Upper lobe of left lung (tissue), 6 donors: Measurements from ENCODE around the gene CABLES2. TPM values are rescaled to one million over a fixed set of nuclear protein-coding genes. Genes with fewer than 3 reads are reported as not detected.
A peak's percentile ranks its signal among the peaks of the same experiment; 100 is the strongest.
"Not testable (repeated sequence)": the region's sequence is repeated elsewhere in the genome, so short reads cannot be mapped to it uniquely, and the experiment has no call there.

Source experiments
- ATAC-seq, 2 donors: fragments of 200-7000 bp; cut with Tn5 transposase; one replicate each; pipeline ENCODE4 v1.9.1; 2022; ENCODE audit warnings: mild to moderate bottlenecking in 2 of 2, moderate library complexity in 2 of 2; ENCODE audit not compliant: low FRiP score in 2 of 2
- DNase-seq, 2 donors: peaks; one replicate each; pipeline ENCODE4 v3.0.0-alpha.2; 2019 to 2020
- H3K27ac ChIP-seq, 4 donors: fragments of 200-600 bp; sonication (generic); one replicate each; pipeline ENCODE4 v1.5.1; 2016 to 2019
- H3K27me3 ChIP-seq, 4 donors: fragments of 200-600 bp; sonication (generic); one replicate each; pipeline ENCODE4 v1.5.1; 2017 to 2019
- H3K36me3 ChIP-seq, 4 donors: fragments of 200-600 bp; sonication (generic); one replicate each; pipeline ENCODE4 v1.5.1; 2016 to 2019
- H3K4me1 ChIP-seq, 4 donors: fragments of 200-600 bp; sonication (generic); one replicate each; pipeline ENCODE4 v1.5.1; 2018 to 2019
- H3K4me3 ChIP-seq, 4 donors: fragments of 200-600 bp; sonication (generic); one replicate each; pipeline ENCODE4 v1.5.1; 2017 to 2019; ENCODE audit warnings: mild to moderate bottlenecking in 2 of 4, moderate library complexity in 1 of 4
- H3K9me3 ChIP-seq, 4 donors: fragments of 200-600 bp; sonication (generic); one replicate each; pipeline ENCODE4 v1.5.1; 2018 to 2019
- EP300 ChIP-seq, 4 donors: sonication (generic); formaldehyde crosslinking; IDR thresholded peaks; one replicate each; pipeline ENCODE4 v1.5.1; 2017; ENCODE audit warnings: antibody characterized with exemption in 4 of 4, control low read depth in 2 of 4
- POLR2A ChIP-seq, 4 donors: fragments of 450-650 bp; IDR thresholded peaks; one replicate each; pipeline ENCODE4 v1.5.1; 2016 to 2017; ENCODE audit warnings: antibody characterized with exemption in 4 of 4, mild to moderate bottlenecking in 2 of 4
- POLR2AphosphoS5 ChIP-seq, 2 donors: sonication (generic); formaldehyde crosslinking; IDR thresholded peaks; one replicate each; pipeline ENCODE4 v1.5.1; 2017; ENCODE audit warnings: antibody characterized with exemption in 2 of 2
- WGBS, 2 donors: methylation state at CpG; one replicate each; pipeline ENCODE4 v1.1.5; 2017 to 2018; 5-methylcytosine and 5-hydroxymethylcytosine counted together
- total RNA-seq, 6 donors: library from RNA; depleted of rRNA in 4 of 6; stranded (reverse); fragments of >200 nt in 4 of 6; gene quantifications; one replicate each; pipeline versions ENCODE4 v1.1.0 to v1.2.1, GENCODE V29; 2016 to 2021
- TF ChIP-seq, protein P1 (sequence below), 6 experiments: fragments of 450-650 bp in 4 of 6; fragments of 200-600 bp in 2 of 6; sonication (generic) in 2 of 6; IDR thresholded peaks; one replicate each; pipeline ENCODE4 v1.5.1; 2016 to 2019; ENCODE audit warnings: antibody characterized with exemption in 6 of 6
- donor health status: DM: no; HTN: no; CAD: no; lungs with moderate emphysema.
- donor health status: DM: no; HTN: yes; CAD: no; lungs with severe emphysema.

CABLES2 gene
- total RNA-seq, 6 donors from 2014 or later: 2.2 to 5.2 (median 4.0) TPM

DNA sequence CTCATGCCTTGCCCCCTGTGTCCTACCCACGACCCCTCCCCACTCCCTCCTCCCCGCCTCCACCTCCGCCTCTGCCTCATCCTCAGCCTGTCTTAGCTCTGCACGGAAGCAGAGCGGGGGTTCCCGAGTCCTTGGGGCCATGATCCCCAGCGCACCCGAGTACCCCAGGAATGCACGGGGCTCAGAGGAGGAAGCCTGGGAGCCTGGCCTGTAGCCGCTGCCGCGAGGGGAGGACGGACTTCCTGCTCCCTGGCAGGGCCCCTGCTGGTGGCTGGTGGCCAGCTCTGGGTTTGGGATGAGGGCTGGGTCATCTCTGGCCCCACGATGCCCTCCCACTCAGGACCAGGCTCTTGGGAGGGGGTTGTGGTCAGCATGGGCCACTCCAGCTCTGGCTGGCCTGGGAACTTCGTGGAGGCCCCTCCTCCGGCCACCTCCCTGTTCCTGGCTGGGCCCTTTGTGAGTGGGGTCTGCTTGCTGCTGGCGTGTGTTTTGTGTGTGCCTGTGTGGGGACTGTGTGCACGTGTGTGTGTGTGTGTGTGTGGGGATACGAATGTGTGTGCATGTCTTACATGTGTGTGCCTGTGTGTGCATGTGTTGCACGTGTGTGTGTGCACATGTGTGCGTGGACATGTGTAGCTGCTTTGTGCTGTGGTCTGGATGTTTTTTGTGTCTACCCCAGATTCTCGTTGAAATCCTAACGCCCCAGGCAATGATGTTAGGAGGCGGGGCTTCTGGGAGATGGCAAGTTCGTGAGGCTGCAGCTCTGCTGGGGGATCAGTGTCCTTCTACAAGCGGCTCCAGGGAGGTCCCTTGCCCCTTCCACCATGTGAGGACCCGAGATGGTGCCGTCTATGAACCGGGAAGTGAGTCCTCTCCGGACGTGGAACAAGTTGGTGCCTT is 21.6 kb upstream of the CABLES2 start:
- H3K4me1 ChIP-seq: peaks cover 6 to 20% (median 11%) of the 10 kb centered on the region in 4 donors
- TF ChIP-seq POLR2A (IDR thresholded peaks at IDR 0.05) (no peak), POLR2AphosphoS5 (IDR thresholded peaks at IDR 0.05) (no peak), EP300 (IDR thresholded peaks at IDR 0.05) (no peak)
- TF ChIP-seq, protein P1, sequence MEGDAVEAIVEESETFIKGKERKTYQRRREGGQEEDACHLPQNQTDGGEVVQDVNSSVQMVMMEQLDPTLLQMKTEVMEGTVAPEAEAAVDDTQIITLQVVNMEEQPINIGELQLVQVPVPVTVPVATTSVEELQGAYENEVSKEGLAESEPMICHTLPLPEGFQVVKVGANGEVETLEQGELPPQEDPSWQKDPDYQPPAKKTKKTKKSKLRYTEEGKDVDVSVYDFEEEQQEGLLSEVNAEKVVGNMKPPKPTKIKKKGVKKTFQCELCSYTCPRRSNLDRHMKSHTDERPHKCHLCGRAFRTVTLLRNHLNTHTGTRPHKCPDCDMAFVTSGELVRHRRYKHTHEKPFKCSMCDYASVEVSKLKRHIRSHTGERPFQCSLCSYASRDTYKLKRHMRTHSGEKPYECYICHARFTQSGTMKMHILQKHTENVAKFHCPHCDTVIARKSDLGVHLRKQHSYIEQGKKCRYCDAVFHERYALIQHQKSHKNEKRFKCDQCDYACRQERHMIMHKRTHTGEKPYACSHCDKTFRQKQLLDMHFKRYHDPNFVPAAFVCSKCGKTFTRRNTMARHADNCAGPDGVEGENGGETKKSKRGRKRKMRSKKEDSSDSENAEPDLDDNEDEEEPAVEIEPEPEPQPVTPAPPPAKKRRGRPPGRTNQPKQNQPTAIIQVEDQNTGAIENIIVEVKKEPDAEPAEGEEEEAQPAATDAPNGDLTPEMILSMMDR (IDR thresholded peaks at IDR 0.05): no peak
- ATAC-seq (no peak), DNase-seq (peak in 1 of 2 donors; percentile 73)
- H3K36me3 ChIP-seq: no peaks in the 10 kb centered on the region
- no peaks in the 10 kb centered on the region for H3K27me3 ChIP-seq
- no peaks in the 10 kb centered on the region for H3K9me3 ChIP-seq
- 48 to 50% methylated on average over 11 to 31 of the region's 31 CpGs for WGBS, 2 donors
- H3K27ac ChIP-seq: peak overlapping the region in 2 of 4 donors; percentile 1 to 69
- no peak overlapping the region for H3K4me3 ChIP-seq

DNA sequence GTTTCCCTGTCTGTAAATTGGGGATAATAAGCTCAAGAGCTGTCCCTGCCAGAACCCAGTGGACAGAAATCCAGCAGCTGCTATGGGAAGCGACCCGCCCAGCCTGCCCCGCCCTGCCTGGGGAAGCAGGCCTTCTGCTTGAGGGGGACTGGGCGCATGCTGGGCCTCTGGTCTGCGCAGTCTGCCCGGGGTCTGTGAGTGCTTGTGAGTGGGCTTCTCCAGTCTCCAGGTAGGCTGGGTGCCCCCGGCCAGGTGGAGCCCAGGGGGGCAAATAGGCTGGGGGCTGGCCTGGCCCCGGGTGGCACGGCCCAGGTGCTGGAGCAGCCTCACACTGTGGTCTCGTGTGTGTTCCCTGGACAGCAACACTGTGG is 20.9 kb upstream of the CABLES2 start:
- no peaks in the 10 kb centered on the region for H3K9me3 ChIP-seq
- H3K4me1 ChIP-seq: peaks cover 6 to 20% (median 11%) of the 10 kb centered on the region in 4 donors
- ATAC-seq: no peak
- WGBS, 2 donors: 63 to 78% methylated on average over 3 to 10 of the region's 10 CpGs
- no peaks in the 10 kb centered on the region for H3K27me3 ChIP-seq
- H3K36me3 ChIP-seq: no peaks in the 10 kb centered on the region
- no peak overlapping the region for H3K4me3 ChIP-seq
- DNase-seq: no peak
- TF ChIP-seq, protein P1 (IDR thresholded peaks at IDR 0.05): no peak
- TF ChIP-seq POLR2AphosphoS5 (IDR thresholded peaks at IDR 0.05): no peak
- no peak for TF ChIP-seq POLR2A (IDR thresholded peaks at IDR 0.05)
- no peak for TF ChIP-seq EP300 (IDR thresholded peaks at IDR 0.05)
- peak overlapping the region in 2 of 4 donors; percentile 61 to 69 for H3K27ac ChIP-seq

DNA sequence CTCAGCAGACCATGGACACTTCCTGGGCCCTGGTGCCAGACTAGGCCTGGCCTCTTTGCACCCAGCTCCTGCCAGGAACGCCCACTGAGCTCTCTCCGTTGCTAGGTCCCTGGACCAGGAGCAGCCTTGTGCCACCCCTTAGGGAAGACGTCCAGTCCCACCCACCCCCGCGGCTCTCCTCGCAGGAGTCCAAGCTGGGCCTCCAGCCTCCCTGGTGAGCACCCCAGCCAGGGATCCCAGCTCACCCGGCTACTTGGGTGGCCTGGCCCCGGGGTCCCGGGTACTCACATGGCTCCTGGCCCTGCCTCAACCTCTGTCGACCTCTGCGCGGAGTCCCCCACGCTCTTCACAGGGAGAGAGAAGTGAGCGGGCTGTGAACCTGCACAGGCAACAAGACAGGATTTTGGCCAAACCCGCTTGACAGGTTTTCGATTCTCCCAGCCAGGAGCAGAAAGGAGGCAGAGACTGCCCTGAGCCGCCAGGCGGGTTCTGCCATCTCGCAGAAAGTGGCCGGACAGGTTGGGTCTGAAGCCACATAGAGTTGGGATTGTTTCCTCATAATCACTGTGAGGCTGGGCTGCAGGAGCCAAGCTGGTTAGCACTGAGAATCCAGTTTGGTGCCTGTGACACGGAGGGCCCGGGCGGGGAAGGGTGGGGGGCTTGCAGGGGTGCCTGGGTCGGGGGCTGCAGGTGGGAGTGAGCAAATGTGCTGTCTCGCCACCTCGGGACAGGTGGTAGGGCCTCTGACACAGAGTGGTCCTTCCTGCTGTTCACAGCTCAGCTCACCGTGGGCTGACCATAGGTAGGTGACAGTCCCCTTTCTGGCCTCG is 20.3 kb upstream of the CABLES2 start, which contains the start of gene RBBP8NL:
TSS of gene RBBP8NL (minus strand) at position 368 of the 830 bp plus-strand sequence. CDS start 7,892 bp downstream, outside the sequence.
- no peaks in the 10 kb centered on the region for H3K27me3 ChIP-seq
- DNase-seq (peak; percentile 72 to 91), ATAC-seq (peak; percentile 16 to 86)
- no peaks in the 10 kb centered on the region for H3K9me3 ChIP-seq
- H3K36me3 ChIP-seq: no peaks in the 10 kb centered on the region
- WGBS, 2 donors: 47 to 78% methylated on average over 16 to 22 of the region's 28 CpGs
- H3K27ac ChIP-seq: peak within 1 kb of the TSS in 2 of 4 donors; percentile 61 to 78
- peak within 1 kb of the TSS in 3 of 4 donors; percentile 12 to 32 (median 24) for H3K4me3 ChIP-seq
- TF ChIP-seq POLR2AphosphoS5 (IDR thresholded peaks at IDR 0.05) (no peak), POLR2A (IDR thresholded peaks at IDR 0.05) (peak in 1 of 4 donors; percentile 18), EP300 (IDR thresholded peaks at IDR 0.05) (no peak)
- TF ChIP-seq, protein P1 (IDR thresholded peaks at IDR 0.05): peak in 3 of 6 experiments; percentile 10 to 59 (median 30)
- H3K4me1 ChIP-seq: peaks cover 6 to 20% (median 11%) of the 10 kb centered on the region in 4 donors

DNA sequence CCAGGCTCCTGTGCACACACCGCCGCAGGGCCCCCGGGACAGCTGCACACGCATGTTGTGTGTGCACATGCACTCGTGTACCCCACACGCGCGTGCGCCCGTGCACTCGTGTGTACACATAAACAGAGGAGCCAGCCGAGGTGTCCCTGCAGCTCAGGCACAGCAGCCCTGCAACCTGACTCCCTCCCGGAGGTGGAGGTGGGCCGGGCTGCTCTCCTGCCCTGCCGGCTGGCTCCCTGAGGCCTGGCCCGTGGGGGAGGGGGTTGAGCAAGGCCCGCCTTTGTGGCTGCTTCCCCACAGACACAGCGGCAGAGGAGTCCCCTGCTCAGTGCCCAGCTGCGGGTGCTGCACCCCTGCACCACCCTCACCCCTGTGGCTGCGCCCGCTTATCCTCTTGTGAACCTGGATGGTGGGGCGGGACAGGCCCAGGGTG is 19.6 kb upstream of the CABLES2 start:
- peak in 1 of 2 donors; percentile 25 for ATAC-seq
- peak; percentile 50 to 83 for DNase-seq
- H3K4me1 ChIP-seq: peaks cover 6 to 20% (median 11%) of the 10 kb centered on the region in 4 donors
- no peaks in the 10 kb centered on the region for H3K36me3 ChIP-seq
- no peaks in the 10 kb centered on the region for H3K9me3 ChIP-seq
- H3K27ac ChIP-seq: peak overlapping the region in 2 of 4 donors; percentile 61 to 78
- H3K4me3 ChIP-seq: peak overlapping the region in 3 of 4 donors; percentile 12 to 32 (median 24)
- no peaks in the 10 kb centered on the region for H3K27me3 ChIP-seq
- TF ChIP-seq EP300 (IDR thresholded peaks at IDR 0.05): no peak
- no peak for TF ChIP-seq POLR2A (IDR thresholded peaks at IDR 0.05)
- no peak for TF ChIP-seq POLR2AphosphoS5 (IDR thresholded peaks at IDR 0.05)
- TF ChIP-seq, protein P1 (IDR thresholded peaks at IDR 0.05): no peak
- WGBS, 2 donors: 50 to 61% methylated on average over 3 to 16 of the region's 22 CpGs

DNA sequence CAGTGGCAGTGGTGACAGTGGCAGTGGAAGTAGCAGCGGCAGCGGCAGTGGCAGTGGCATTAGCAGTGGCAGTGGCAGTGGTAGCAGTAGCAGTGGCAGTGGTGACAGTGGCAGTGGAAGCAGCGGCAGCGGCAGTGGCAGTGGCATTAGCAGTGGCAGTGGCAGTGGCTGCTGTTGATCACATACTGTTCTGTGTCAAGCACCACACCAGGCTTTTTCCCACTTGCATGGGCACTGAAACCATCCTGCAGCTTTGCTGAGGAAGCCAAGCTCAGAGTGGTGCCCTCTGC is 18.9 kb upstream of the CABLES2 start:
- not testable (repeated sequence) for H3K9me3 ChIP-seq, H3K36me3 ChIP-seq, H3K27ac ChIP-seq, ATAC-seq, H3K4me3 ChIP-seq, H3K27me3 ChIP-seq
- DNase-seq: peak in 1 of 2 donors; percentile 58
- WGBS, 2 donors: 95 to 100% methylated on average over 4 of the region's 4 CpGs
- H3K4me1 ChIP-seq: peaks cover 6 to 20% (median 11%) of the 10 kb centered on the region in 4 donors
